Left ventricle myocardium inferior (tissue), 1 donor: ENCODE results near the gene GLT1D1. TPM values are rescaled to one million over a fixed set of nuclear protein-coding genes. Genes with fewer than 3 reads are reported as not detected.

Experiments used
- DNase-seq: peaks from one replicate; pipeline ENCODE4 v3.0.0-alpha.2; 2020
- H3K27ac ChIP-seq: fragments of 200-600 bp; replicated peaks from 2 replicates; pipeline ENCODE4 v1.8.0; 2021
- H3K27me3 ChIP-seq: fragments of 200-600 bp; 2 replicates; pipeline ENCODE4 v1.8.0; 2021; ENCODE audit warnings: low read depth
- H3K36me3 ChIP-seq: fragments of 200-600 bp; 2 replicates; pipeline ENCODE4 v1.8.0; 2021
- H3K4me1 ChIP-seq: fragments of 200-600 bp; 2 replicates; pipeline ENCODE4 v1.8.0; 2021
- H3K4me3 ChIP-seq: fragments of 200-600 bp; 2 replicates; pipeline ENCODE4 v1.8.0; 2021; ENCODE audit warnings: mild to moderate bottlenecking, moderate library complexity
- H3K9me3 ChIP-seq: fragments of 200-600 bp; replicated peaks from 2 replicates; pipeline ENCODE4 v1.8.0; 2021
- intact Hi-C: fragments of 100-400 bp; cut with micrococcal nuclease; formaldehyde crosslinking; loops from one replicate; pipeline ENCODE4 v1.11.0; 2022
- total RNA-seq: library from RNA; stranded (reverse); fragmentation: NEBNext Ultra II Directional; extraction: Animal tissue kit (Norgen Biotek cat#: 25700); gene quantifications from one replicate; pipeline ENCODE4 v1.2.1, GENCODE V29; 2021
- TF ChIP-seq, protein P1 (sequence below): fragments of 200-600 bp; IDR thresholded peaks from 2 replicates; pipeline ENCODE4 v1.8.0; 2021; ENCODE audit warnings: antibody characterized with exemption, mild to moderate bottlenecking, borderline replicate concordance
- donor health status: DM: no; HTN: yes; CAD: no; lungs with severe emphysema.

The GLT1D1 gene
- total RNA-seq, 1 donor from 2014 or later = 11.8 TPM

- DNase-seq = no peak
- no peaks in the 10 kb centered on the region for H3K4me1 ChIP-seq
- H3K4me3 ChIP-seq = no peak overlapping the region
- TF ChIP-seq, protein P1, sequence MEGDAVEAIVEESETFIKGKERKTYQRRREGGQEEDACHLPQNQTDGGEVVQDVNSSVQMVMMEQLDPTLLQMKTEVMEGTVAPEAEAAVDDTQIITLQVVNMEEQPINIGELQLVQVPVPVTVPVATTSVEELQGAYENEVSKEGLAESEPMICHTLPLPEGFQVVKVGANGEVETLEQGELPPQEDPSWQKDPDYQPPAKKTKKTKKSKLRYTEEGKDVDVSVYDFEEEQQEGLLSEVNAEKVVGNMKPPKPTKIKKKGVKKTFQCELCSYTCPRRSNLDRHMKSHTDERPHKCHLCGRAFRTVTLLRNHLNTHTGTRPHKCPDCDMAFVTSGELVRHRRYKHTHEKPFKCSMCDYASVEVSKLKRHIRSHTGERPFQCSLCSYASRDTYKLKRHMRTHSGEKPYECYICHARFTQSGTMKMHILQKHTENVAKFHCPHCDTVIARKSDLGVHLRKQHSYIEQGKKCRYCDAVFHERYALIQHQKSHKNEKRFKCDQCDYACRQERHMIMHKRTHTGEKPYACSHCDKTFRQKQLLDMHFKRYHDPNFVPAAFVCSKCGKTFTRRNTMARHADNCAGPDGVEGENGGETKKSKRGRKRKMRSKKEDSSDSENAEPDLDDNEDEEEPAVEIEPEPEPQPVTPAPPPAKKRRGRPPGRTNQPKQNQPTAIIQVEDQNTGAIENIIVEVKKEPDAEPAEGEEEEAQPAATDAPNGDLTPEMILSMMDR = no peak
- peaks cover 38% of the 10 kb centered on the region for H3K27me3 ChIP-seq
- H3K36me3 ChIP-seq = no peaks in the 10 kb centered on the region
- H3K9me3 ChIP-seq = peaks cover 35% of the 10 kb centered on the region
- intact Hi-C loops = no loop called here
- H3K27ac ChIP-seq = no peak overlapping the region
These were observed 162.9 kb downstream of the GLT1D1 start for GRCh38 chr12:129016159-129016558.

DNA sequence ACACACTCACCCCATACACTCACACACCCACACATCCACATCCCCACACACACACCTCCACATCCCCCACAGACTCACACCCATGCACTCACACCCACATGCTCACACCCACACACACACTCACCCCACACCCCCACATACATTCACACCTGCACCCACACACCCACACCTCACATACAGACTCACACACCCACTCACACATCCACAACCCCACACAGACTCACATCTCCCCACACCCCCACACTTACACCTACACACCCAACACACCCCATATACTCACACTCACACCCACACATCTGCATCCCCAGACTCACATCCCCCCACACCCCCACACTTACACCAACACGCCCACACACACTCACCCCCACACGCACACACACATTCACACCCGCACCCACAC, 171.8 kb downstream of the GLT1D1 start:
- intact Hi-C loops = no loop called here
- DNase-seq = no peak
- Histone ChIP-seq H3K4me1 (no peaks in the 10 kb centered on the region), H3K27ac (no peak overlapping the region), H3K27me3 (peaks cover 34% of the 10 kb centered on the region), H3K4me3 (no peak overlapping the region), H3K36me3 (no peaks in the 10 kb centered on the region), H3K9me3 (peaks cover 17% of the 10 kb centered on the region)
- TF ChIP-seq, protein P1 = no peak

- no peak for DNase-seq
- H3K36me3 ChIP-seq = no peaks in the 10 kb centered on the region
- intact Hi-C loops = no loop called here
These were observed 175.6 kb downstream of the GLT1D1 start for GRCh38 chr12:129028844-129029243.

More at GRCh38 chr12:129028844-129029243, 175.6 kb downstream of the GLT1D1 start:
- Histone ChIP-seq H3K27ac (no peak overlapping the region), H3K4me3 (no peak overlapping the region), H3K9me3 (no peaks in the 10 kb centered on the region), H3K27me3 (peaks cover 51% of the 10 kb centered on the region), H3K4me1 (no peaks in the 10 kb centered on the region)
- TF ChIP-seq, protein P1 = no peak

Other genes with a start within 250 kb of the GLT1D1 start
- 15.4 TPM for gene SLC15A4, start 29.5 kb upstream of the GLT1D1 start, total RNA-seq